CD4-positive, CD25-positive, alpha-beta regulatory T cell (primary cell): ENCODE measurements around the gene ZPR1. TPM values are rescaled to one million over a fixed set of nuclear protein-coding genes. Genes with fewer than 3 reads are reported as not detected.
A peak's percentile ranks its signal among the peaks of the same experiment; 100 is the strongest.
"Not testable (repeated sequence)": the region's sequence is repeated elsewhere in the genome, so short reads cannot be mapped to it uniquely, and the experiment has no call there.

Source experiments
- ATAC-seq, 2 donors: fragments of 150-1000 bp; cut with Tn5 transposase; one replicate each; pipeline ENCODE4 v1.10.0; 2021; ENCODE audit warnings: low read depth in 2 of 2, moderate number of reproducible peaks in 2 of 2, moderate library complexity in 1 of 2
- DNase-seq, 3 donors: peaks; one replicate each; pipeline versions ENCODE4 v3.0.0 to v3.0.0-alpha.2; 2012 to 2022; ENCODE audit warnings: mixed read lengths in 1 of 3
- H3K27ac ChIP-seq: one replicate; pipeline ENCODE4 v1.7.0; 2013; ENCODE audit warnings: mild to moderate bottlenecking, low read length; ENCODE audit not compliant: insufficient read depth, poor library complexity, severe bottlenecking
- H3K27me3 ChIP-seq: one replicate; pipeline ENCODE4 v1.7.0; 2013; ENCODE audit warnings: low read length; ENCODE audit not compliant: control insufficient read depth, insufficient read depth
- H3K36me3 ChIP-seq: one replicate; pipeline ENCODE4 v1.7.0; 2013; ENCODE audit warnings: mild to moderate bottlenecking, low read length, moderate library complexity; ENCODE audit not compliant: control insufficient read depth, insufficient read depth
- H3K4me1 ChIP-seq: 2 replicates; pipeline ENCODE4 v1.7.0; 2013; ENCODE audit warnings: mild to moderate bottlenecking, low read length; ENCODE audit not compliant: insufficient read depth, control insufficient read depth, poor library complexity, severe bottlenecking
- H3K4me3 ChIP-seq: one replicate; pipeline ENCODE4 v1.7.0; 2013; ENCODE audit warnings: low read depth, mild to moderate bottlenecking, low read length, moderate library complexity
- H3K9me3 ChIP-seq, 2 experiments: 1 replicate in 1 of 2; 2 replicates in 1 of 2; pipeline ENCODE4 v1.7.0; 2013; ENCODE audit warnings: low read length in 2 of 2, mild to moderate bottlenecking in 1 of 2, moderate library complexity in 1 of 2; ENCODE audit not compliant: control insufficient read depth in 2 of 2
- H3K27ac Mint-ChIP-seq, 3 donors: one replicate each; pipeline ENCODE4 v1.8.0; 2020 to 2022; ENCODE audit warnings: mild to moderate bottlenecking in 3 of 3, mixed read lengths in 3 of 3, moderate library complexity in 2 of 3
- H3K27me3 Mint-ChIP-seq: one replicate; pipeline ENCODE4 v1.8.0; 2022; ENCODE audit warnings: mild to moderate bottlenecking, mixed read lengths
- H3K36me3 Mint-ChIP-seq: one replicate; pipeline ENCODE4 v1.8.0; 2020; ENCODE audit warnings: mixed read lengths
- H3K4me1 Mint-ChIP-seq, 4 donors: one replicate each; pipeline ENCODE4 v1.8.0; 2020 to 2022; ENCODE audit warnings: mixed read lengths in 4 of 4, mild to moderate bottlenecking in 1 of 4
- H3K4me3 Mint-ChIP-seq, 4 donors: one replicate each; pipeline ENCODE4 v1.8.0; 2020 to 2022; ENCODE audit warnings: mild to moderate bottlenecking in 4 of 4, mixed read lengths in 4 of 4, moderate library complexity in 3 of 4
- H3K9me3 Mint-ChIP-seq, 7 donors: one replicate each; pipeline ENCODE4 v1.8.0; 2020 to 2022; ENCODE audit warnings: mixed read lengths in 7 of 7, mild to moderate bottlenecking in 3 of 7, moderate library complexity in 2 of 7
- polyA plus RNA-seq, 4 donors: library from polyadenylated mRNA; unstranded; fragments of 300-500 nt; fragmentation: Illumina TruSeq; gene quantifications; one replicate each; pipeline ENCODE4 v1.2.3, GENCODE V29; 2021
- total RNA-seq: library from RNA; stranded (reverse); gene quantifications from one replicate; pipeline ENCODE4 v1.2.3, GENCODE V29; 2022

The ZPR1 gene
- total RNA-seq (99.8 TPM), polyA plus RNA-seq (10 to 100 TPM; 43.4 to 53.1 (median 44.5) TPM)

GRCh38 chr11:116787786-116788486 lies at the start of gene ZPR1:
ZPR1 (minus strand) TSS chr11:116788023; CDS start chr11:116787990, 33 bp downstream.
- H3K9me3 Mint-ChIP-seq, result no peaks in the 10 kb centered on the region
- H3K4me1 ChIP-seq, result peaks cover 27% of the 10 kb centered on the region
- ATAC-seq (peak; percentile 88 to 92), DNase-seq (peak; percentile 87 to 89 (median 88))
- H3K4me3 Mint-ChIP-seq, result peak within 1 kb of the TSS; percentile 94 to 99 (median 97)
- no peaks in the 10 kb centered on the region for H3K9me3 ChIP-seq
- H3K27ac ChIP-seq, result peak within 1 kb of the TSS; percentile 77
- peak within 1 kb of the TSS; percentile 97 to 100 (median 99) for H3K27ac Mint-ChIP-seq
- H3K36me3 ChIP-seq, result peaks cover 36% of the 10 kb centered on the region
- peaks cover 12% of the 10 kb centered on the region for H3K27me3 Mint-ChIP-seq
- no peaks in the 10 kb centered on the region for H3K27me3 ChIP-seq
- peaks cover 14 to 64% (median 39%) of the 10 kb centered on the region in 4 donors for H3K4me1 Mint-ChIP-seq
- H3K4me3 ChIP-seq, result peak within 1 kb of the TSS; percentile 93
- H3K36me3 Mint-ChIP-seq, result peaks cover 23% of the 10 kb centered on the region

GRCh38 chr11:116836632-116836991 lies 48.8 kb upstream of the ZPR1 start:
- ATAC-seq (no peak), DNase-seq (no peak)
- Histone ChIP-seq H3K27me3 (no peaks in the 10 kb centered on the region), H3K4me3 (no peak overlapping the region), H3K36me3 (no peaks in the 10 kb centered on the region), H3K4me1 (peaks cover 10% of the 10 kb centered on the region), H3K27ac (no peak overlapping the region), H3K9me3 (no peaks in the 10 kb centered on the region)
- Mint-ChIP-seq H3K27ac (no peak overlapping the region), H3K4me1 (peaks cover 0 to 28% (median 11%) of the 10 kb centered on the region in 4 donors), H3K4me3 (peak overlapping the region in 1 of 4 donors; percentile 88), H3K9me3 (peaks cover 0 to 2% (median 0%) of the 10 kb centered on the region in 7 donors), H3K36me3 (no peaks in the 10 kb centered on the region), H3K27me3 (no peaks in the 10 kb centered on the region)

DNA sequence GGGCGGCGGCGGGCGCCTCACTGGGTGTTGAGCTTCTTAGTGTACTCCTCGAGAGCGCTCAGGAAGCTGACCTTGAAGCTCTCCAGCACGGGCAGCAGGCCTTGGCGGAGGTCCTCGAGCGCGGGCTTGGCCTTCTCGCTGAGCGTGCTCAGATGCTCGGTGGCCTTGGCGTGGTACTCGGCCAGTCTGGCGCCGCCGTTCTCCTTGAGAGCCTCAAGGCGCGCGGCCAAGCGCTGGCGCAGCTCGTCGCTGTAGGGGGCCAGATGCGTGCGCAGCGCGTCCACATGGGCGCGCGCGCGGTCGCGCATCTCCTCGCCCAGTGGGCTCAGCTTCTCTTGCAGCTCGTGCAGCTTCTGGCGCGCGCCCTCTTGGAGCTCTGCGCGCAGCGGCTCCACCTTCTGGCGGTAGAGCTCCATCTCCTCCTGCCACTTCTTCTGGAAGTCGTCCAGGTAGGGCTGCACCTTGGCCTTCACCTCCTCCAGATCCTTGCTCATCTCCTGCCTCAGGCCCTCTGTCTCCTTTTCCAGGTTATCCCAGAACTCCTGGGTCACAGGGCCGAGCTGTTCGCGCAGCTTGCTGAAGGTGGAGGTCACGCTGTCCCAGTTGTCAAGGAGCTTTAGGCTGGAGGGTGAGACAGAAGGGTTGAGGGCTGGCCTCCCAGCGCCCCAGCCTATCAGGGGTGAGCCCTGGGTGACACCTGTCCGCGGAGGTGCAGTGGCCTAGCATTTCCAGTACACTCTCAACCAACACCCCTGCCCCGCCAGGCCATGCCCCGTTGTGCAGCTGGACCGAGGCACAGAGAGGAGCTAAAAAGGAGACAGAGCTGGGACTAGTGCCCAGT lies 48.2 kb upstream of the ZPR1 start:
- H3K27me3 ChIP-seq, result no peaks in the 10 kb centered on the region
- peaks cover 0 to 28% (median 11%) of the 10 kb centered on the region in 4 donors for H3K4me1 Mint-ChIP-seq
- H3K9me3 Mint-ChIP-seq, result peaks cover 0 to 2% (median 0%) of the 10 kb centered on the region in 7 donors
- H3K27me3 Mint-ChIP-seq, result no peaks in the 10 kb centered on the region
- H3K36me3 ChIP-seq, result no peaks in the 10 kb centered on the region
- H3K27ac ChIP-seq, result peak overlapping the region; percentile 11
- no peaks in the 10 kb centered on the region for H3K36me3 Mint-ChIP-seq
- no peaks in the 10 kb centered on the region for H3K9me3 ChIP-seq
- peak; percentile 57 to 89 (median 80) for DNase-seq
- no peak overlapping the region for H3K4me3 ChIP-seq
- H3K4me3 Mint-ChIP-seq, result peak overlapping the region; percentile 82 to 88 (median 83)
- peak overlapping the region in 2 of 3 donors; percentile 58 to 76 for H3K27ac Mint-ChIP-seq
- peak; percentile 87 to 93 for ATAC-seq
- H3K4me1 ChIP-seq, result peaks cover 10% of the 10 kb centered on the region

DNA sequence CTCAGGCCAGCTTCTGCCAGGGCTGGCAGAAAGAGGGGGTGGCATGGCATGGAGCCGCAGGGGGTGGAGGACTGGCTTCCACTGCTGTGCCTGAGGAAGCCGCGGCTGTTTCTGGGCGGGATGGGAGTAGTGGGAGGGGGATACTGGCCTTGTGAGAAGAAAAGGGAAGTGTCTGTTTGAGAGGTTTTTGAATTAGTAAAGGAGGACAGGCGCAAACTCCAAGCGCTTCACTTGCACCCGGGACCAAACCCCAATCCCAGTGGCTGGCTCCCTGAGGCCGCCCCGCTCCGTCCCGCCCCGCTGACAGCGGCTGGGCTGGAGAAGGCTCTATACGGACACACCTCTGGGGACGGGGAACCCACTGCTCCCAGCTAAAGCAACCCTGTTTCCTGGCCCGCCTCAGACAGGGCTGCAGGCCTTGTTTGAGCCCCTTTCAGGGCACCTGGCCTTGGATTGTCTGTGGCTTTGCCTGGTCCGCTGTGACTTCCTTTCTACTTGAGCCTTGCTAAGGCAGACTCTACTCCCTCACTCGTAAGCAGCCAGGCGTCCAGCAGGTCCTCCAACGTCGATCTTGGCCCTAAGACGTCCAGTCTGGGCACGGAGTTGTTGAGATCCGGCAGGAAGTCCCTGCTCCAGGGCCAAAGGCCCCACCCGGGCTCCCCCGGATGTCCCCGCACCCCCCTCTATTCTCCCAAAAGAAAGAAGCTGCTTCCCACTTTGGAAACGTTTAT lies 47.4 kb upstream of the ZPR1 start:
- H3K27ac Mint-ChIP-seq, result peak overlapping the region; percentile 58 to 81 (median 64)
- Histone ChIP-seq H3K27me3 (no peaks in the 10 kb centered on the region), H3K36me3 (no peaks in the 10 kb centered on the region), H3K4me1 (peaks cover 10% of the 10 kb centered on the region), H3K4me3 (no peak overlapping the region), H3K27ac (peak overlapping the region; percentile 11), H3K9me3 (no peaks in the 10 kb centered on the region)
- H3K9me3 Mint-ChIP-seq, result no peaks in the 10 kb centered on the region
- H3K4me1 Mint-ChIP-seq, result peaks cover 0 to 25% (median 11%) of the 10 kb centered on the region in 4 donors
- peak in 1 of 3 donors; percentile 15 for DNase-seq
- no peaks in the 10 kb centered on the region for H3K27me3 Mint-ChIP-seq
- peak overlapping the region; percentile 82 to 88 (median 83) for H3K4me3 Mint-ChIP-seq
- ATAC-seq, result no peak
- no peaks in the 10 kb centered on the region for H3K36me3 Mint-ChIP-seq

DNA sequence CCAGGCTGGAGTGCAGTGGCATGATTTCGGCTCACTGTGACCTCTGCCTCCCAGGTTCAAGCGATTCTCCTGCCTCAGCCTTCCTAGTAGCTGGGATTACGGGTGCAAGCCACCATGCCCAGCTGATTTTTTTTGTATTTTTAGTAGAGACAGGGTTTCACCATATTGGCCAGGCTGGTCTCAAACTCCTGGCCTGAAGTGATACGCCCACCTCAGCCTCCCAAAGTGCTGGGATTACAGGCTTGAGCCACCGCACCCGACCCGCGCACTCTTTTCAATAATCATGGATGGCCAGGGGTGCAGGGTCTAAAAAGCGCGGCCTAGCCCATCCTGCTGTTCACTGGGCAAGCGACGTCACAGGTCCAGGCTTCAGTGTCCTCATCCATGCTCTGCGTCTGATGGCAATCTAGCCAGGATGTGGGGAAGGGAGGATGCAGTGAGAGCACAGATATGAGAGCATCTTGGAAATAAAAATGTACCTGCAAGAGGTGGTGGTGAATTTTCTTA lies 46.8 kb upstream of the ZPR1 start:
- H3K27ac Mint-ChIP-seq, result peak overlapping the region in 2 of 3 donors; percentile 64 to 69
- not testable (repeated sequence) for ATAC-seq

DNA sequence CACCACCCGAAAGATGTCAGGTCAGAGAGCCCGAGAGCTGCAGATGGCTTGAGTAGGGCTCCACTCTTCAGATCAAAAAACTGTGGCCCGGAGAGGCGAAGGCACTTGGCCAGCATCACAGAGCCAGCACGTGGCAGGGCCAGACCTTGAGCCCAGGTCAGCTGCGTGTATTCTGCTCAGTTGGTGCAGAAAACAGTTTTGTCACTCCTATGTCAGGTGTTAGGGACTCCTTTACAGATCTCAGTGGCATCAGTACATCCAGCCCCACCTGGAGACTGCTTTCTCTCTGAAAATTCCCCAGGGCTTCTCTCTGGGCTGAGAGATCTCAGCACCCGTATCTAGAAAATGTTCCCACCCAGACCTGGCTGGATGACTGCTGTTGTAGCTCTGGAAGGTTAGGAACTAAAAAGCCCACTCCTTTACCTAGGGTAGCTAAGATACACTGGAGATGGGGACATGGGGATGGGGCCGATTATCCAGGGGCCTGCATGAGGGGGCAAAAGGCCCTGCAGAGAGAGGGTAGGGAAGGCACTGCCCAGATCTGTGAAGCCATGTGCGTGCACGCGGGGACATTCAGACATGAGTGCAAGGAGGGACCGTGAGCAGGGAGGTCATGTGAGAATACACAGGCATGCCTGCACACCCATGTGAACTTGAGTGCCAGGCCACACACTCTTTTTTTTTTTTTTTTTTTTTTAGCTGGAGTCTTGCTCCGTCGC lies 46.2 kb upstream of the ZPR1 start:
- H3K36me3 Mint-ChIP-seq, result no peaks in the 10 kb centered on the region
- H3K9me3 ChIP-seq, result no peaks in the 10 kb centered on the region
- no peaks in the 10 kb centered on the region for H3K9me3 Mint-ChIP-seq
- H3K4me1 Mint-ChIP-seq, result peaks cover 0 to 23% (median 11%) of the 10 kb centered on the region in 4 donors
- no peaks in the 10 kb centered on the region for H3K36me3 ChIP-seq
- no peak overlapping the region for H3K4me3 Mint-ChIP-seq
- ATAC-seq (no peak), DNase-seq (no peak)
- no peak overlapping the region for H3K27ac ChIP-seq
- no peaks in the 10 kb centered on the region for H3K27me3 Mint-ChIP-seq
- no peak overlapping the region for H3K4me3 ChIP-seq
- no peaks in the 10 kb centered on the region for H3K27me3 ChIP-seq
- H3K27ac Mint-ChIP-seq, result peak overlapping the region in 1 of 3 donors; percentile 26
- peaks cover 10% of the 10 kb centered on the region for H3K4me1 ChIP-seq

More for the DNA sequence above, 46.8 kb upstream of the ZPR1 start:
- H3K4me1 Mint-ChIP-seq, result peaks cover 0 to 23% (median 11%) of the 10 kb centered on the region in 4 donors
- not testable (repeated sequence) for H3K36me3 ChIP-seq, DNase-seq, H3K27ac ChIP-seq, H3K4me3 ChIP-seq, H3K9me3 ChIP-seq, H3K9me3 Mint-ChIP-seq, H3K36me3 Mint-ChIP-seq, H3K27me3 Mint-ChIP-seq, H3K27me3 ChIP-seq
- H3K4me3 Mint-ChIP-seq, result peak overlapping the region; percentile 39 to 71 (median 58)
- peaks cover 10% of the 10 kb centered on the region for H3K4me1 ChIP-seq

- Mint-ChIP-seq H3K4me3 (peak overlapping the region in 1 of 4 donors; percentile 43), H3K4me1 (peaks cover 0 to 23% (median 11%) of the 10 kb centered on the region in 4 donors), H3K27ac (peak overlapping the region in 1 of 3 donors; percentile 26), H3K9me3 (no peaks in the 10 kb centered on the region), H3K36me3 (no peaks in the 10 kb centered on the region), H3K27me3 (no peaks in the 10 kb centered on the region)
- no peak overlapping the region for H3K27ac ChIP-seq
- no peak for ATAC-seq
- H3K27me3 ChIP-seq, result no peaks in the 10 kb centered on the region
- no peaks in the 10 kb centered on the region for H3K36me3 ChIP-seq
- DNase-seq, result no peak
- H3K4me3 ChIP-seq, result no peak overlapping the region
- H3K4me1 ChIP-seq, result peaks cover 10% of the 10 kb centered on the region
- H3K9me3 ChIP-seq, result no peaks in the 10 kb centered on the region
These were observed 45.6 kb upstream of the ZPR1 start for GRCh38 chr11:116833491-116833815.
